GM13977 (cell line): ENCODE measurements around the gene ORM2.

Source experiments
- DNase-seq: peaks from one replicate; pipeline ENCODE4 v3.0.0; 2012; ENCODE audit warnings: low spot score
- CTCF ChIP-seq: IDR thresholded peaks from 2 replicates; pipeline ENCODE4 v1.5.1; 2012; ENCODE audit warnings: mild to moderate bottlenecking, control low read depth; ENCODE audit not compliant: insufficient read depth; ENCODE audit errors: extremely low read depth, missing control alignments
- in situ Hi-C: fragments of 300-500 bp; cut with MboI; formaldehyde crosslinking; loops from one replicate; pipeline ENCODE4 v1.12.0; 2022; ENCODE audit warnings: low sequenced_read_pairs, low pct_unique_long_range_greater_than_20kb, mixed read lengths, inconsistent platforms; ENCODE audit not compliant: unreplicated experiment

Gene ORM2

DNA sequence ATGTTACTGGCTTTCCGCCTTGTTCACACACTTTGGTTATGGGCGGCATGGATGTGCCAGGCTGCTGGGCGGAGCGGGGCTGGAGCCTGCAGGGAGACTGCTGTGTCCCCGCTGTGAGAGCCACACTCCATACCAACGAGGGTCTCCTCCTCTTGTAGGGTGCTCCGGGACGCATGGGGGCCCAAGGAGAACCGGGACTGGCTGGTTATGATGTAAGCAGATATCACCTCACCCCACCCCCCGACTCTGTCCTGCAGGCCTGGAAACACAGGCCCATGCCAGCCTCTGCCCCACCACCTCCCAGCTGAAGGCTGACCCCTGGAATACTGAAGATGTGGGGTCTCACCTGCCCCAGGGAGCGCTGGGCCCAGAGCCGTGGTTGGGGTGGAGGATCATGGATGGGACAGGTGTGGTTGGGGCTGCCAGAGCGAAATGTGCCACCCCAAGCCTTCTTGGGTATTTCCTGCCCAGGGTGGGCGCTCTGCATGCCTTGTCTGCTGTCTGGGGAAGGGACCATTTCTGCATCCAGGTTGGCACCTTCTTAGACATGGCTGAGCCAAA lies 46.0 kb upstream of the ORM2 start:
- in situ Hi-C loops = loop anchor here (25.0 kb wide), 1 partner anchor 171 kb away; no protein-coding TSS in a partner anchor
- no peak for TF ChIP-seq CTCF
- no peak for DNase-seq

GRCh38 chr9:114284316-114285060 lies 45.2 kb upstream of the ORM2 start:
- in situ Hi-C loops = loop anchor here (25.0 kb wide), 1 partner anchor 172 kb away; no protein-coding TSS in a partner anchor
- TF ChIP-seq CTCF = no peak
- DNase-seq = no peak

DNA sequence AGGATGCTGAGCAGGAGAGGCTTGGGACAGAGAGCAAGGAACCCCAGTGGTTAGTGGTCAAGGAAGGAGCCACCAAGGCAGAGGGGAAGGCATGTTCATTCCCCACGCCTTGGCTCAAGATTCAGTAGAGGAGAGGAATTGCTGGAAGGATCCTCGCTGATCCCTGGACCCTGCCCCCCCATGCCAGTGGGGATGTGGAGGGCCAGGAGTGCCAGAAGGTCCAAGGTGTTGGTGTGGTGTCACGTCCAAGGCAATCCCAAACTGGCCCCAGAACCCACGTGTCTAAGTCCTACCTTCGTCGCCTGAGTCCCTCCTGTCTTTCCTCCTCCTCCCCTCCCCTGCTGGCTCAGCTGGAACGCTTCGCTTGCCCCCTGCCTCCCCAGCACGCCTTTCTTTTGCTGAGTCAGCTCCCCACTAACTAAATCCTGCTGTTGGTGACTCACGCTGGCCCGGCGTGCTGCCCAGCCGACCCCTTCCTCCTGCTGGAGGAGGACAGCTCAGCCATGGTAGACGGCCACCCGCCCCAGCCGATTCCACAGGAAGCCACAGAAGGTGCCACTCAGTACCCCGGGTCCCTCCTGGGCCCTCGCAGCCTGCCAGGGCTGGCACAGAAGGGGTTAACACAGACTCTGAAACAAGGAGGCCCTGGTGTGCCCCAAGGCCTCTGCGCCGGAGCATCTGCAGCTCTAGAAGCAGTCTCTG lies 44.4 kb upstream of the ORM2 start:
- TF ChIP-seq CTCF = no peak
- in situ Hi-C loops = loop anchor here (25.0 kb wide), 1 partner anchor 173 kb away; no protein-coding TSS in a partner anchor
- no peak for DNase-seq

DNA sequence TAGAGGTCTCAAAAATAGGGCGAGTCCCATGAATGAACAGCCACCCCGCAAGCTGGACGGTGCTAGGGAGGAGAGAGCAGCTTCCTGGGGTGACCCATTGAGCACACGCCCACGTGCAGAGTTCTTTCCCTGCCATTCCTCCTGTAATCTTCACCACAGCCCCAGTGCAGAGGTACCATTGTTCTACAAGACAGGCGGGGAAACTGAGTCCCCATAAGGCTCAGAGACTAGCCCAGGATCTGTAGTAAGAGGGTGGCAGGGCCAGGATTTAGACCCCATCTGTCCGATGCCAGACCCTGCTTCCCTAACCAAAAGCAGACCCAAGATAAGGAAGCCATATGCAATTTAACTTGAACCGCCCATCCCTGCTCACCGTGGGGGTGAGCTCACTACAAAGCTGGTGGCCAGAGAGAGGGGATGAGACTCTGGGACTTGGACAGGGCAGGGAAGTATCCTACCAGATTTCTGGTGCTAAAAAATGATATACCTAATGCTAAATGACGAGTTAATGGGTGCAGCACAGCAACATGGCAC lies 43.5 kb upstream of the ORM2 start:
- no peak for DNase-seq
- in situ Hi-C loops = loop anchor here (25.0 kb wide), 1 partner anchor 174 kb away; no protein-coding TSS in a partner anchor
- no peak for TF ChIP-seq CTCF

DNA sequence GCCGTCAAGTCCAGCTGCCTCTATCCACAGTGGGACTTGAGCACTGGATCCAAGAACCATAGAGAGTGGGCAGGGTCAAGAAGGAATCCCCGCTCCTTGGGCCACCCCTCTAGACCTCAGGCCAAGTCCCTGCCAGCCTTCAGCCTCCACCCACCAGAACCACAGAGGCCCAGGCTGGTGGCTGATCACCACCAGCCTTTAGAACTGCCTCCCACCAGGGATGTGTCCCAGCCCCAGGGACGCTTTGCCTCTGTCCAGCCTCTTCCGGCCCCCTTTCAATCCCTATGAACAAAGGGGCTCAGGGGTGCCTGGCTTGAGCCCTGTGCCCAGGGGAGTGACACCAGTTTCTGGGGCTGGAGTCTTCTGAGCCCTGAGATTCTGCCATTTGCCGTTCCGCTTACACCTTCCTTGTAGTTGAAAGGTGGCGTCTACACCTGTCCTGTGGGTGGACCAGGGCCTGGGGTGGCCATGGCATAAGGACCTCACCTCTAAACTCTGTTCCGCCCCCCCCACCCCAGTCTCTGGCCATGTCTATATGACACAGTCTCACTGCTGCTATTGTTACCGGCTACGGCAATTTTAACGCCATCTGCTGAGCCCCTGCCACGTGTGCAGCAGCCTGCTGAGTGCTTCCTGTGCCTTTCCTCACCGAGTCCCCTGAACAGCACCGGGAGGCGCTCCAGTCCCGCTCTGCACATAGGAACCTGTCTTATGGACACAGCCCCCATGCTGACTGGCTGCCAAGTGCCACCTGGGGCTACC lies 42.5 kb upstream of the ORM2 start:
- no peak for TF ChIP-seq CTCF
- DNase-seq = no peak
- in situ Hi-C loops = loop anchor here (25.0 kb wide), 1 partner anchor 175 kb away; no protein-coding TSS in a partner anchor

GRCh38 chr9:114287763-114288192 lies 41.9 kb upstream of the ORM2 start:
- in situ Hi-C loops = loop anchor here (25.0 kb wide), 1 partner anchor 175 kb away; no protein-coding TSS in a partner anchor
- DNase-seq = no peak
- TF ChIP-seq CTCF = no peak
